Dermis microvascular lymphatic vessel endothelial cell (primary cell): ENCODE measurements around the gene ALG6. TPM values are rescaled to one million over a fixed set of nuclear protein-coding genes. Genes with fewer than 3 reads are reported as not detected.
"Not testable (repeated sequence)": the region's sequence is repeated elsewhere in the genome, so short reads cannot be mapped to it uniquely, and the experiment has no call there.

Experiments used
- DNase-seq, 2 donors: peaks; one replicate each; pipeline versions ENCODE4 v3.0.0 to v3.0.0-alpha.2; 2010; ENCODE audit warnings: low read depth in 2 of 2
- total RNA-seq: library from RNA; depleted of rRNA; stranded (reverse); fragments of >200 nt; gene quantifications from 2 replicates; pipeline ENCODE4 v1.2.1, GENCODE V29; 2014

Gene ALG6
- total RNA-seq, 1 donor from 2014 or later = 14.9 TPM

- DNase-seq = no peak
These were observed 39.3 kb upstream of the ALG6 start for GRCh38 chr1:63328122-63328521.

GRCh38 chr1:63328781-63329180 lies 38.6 kb upstream of the ALG6 start:
- DNase-seq = no peak

DNA sequence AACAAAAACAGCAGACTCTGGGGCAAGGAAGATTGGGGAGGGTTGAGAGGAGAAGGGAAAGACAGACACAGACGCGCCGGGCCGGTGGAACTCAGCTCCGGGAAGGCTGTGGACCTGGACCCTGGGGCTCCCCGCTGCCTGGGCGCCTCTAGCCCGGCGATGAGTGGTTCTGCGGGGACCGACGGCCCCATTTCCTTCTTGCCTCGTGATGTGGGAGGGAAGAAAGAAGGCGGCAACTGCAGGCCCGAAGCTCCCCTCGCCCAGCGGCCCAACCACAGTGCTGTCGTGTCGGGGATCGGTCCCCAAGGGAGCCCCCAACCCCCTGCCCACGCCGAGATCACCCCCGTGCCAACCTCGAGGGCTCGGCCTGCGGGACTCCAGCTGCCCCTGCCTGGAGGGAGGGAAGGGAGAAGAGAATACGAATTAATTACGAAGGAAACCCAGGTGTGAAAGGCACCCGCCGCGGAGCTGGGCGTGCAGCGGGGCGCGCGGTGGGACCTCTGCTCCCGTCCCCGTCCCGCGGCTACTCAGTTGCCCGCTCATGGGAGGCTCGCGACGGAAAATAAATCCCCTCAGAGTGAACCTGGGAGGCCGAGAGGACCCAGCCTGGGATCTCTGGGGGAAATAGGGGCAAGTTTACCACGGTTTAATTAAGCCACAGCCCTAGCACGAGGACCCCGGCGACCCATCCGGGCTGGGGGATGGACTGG lies 37.7 kb upstream of the ALG6 start:
- no peak for DNase-seq

- no peak for DNase-seq
These were observed 37.0 kb upstream of the ALG6 start for GRCh38 chr1:63330331-63330916.

- DNase-seq = no peak
These were observed 25.0 kb upstream of the ALG6 start for GRCh38 chr1:63342402-63342801.

DNA sequence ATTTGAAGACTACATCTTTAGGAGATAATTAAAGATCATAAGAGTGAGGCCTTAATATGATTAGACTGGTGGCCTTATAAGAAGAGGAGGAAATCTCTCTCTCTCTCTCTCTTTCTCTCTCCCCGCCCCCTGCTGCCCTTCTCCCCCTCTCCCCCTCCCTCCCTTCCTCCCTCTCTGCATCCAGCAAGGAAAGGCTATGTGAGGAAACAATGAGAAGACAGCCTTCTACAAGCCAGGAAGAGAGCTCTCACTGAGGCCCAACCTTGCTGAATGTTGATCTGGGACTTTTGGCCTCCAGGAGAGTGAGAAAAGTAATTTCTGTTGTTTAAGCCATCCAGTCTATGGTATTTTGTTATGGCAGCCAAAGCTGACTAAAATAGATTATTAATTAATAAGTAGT lies 23.5 kb upstream of the ALG6 start:
- no peak for DNase-seq

- DNase-seq = no peak
These were observed 17.1 kb upstream of the ALG6 start for GRCh38 chr1:63350320-63350719.

GRCh38 chr1:63352736-63353135 lies 14.7 kb upstream of the ALG6 start:
- DNase-seq = no peak

GRCh38 chr1:63356234-63356633 lies 11.2 kb upstream of the ALG6 start:
- DNase-seq = not testable (repeated sequence)

- no peak for DNase-seq
These were observed 7.9 kb upstream of the ALG6 start for GRCh38 chr1:63359561-63359960.

- no peak for DNase-seq
These were observed 5.4 kb upstream of the ALG6 start for GRCh38 chr1:63362073-63362472.

DNA sequence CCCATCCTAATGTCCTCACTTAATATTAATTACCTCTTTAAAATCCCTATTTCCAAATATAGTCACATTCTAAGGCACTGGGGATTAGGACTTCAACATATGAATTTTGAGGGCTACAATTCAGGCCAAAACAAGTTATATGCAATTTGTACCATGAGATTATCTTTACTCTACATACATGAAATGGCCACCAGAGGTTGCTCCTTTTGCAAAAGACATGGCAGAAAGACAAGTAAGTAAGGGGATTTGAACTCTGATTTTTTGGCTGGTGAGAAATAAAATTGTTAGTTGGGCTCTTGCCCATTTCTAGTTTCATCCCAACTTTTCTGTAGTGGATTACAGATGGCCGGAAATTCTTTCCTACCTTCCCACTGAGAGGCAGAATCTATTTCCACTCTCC lies 4.8 kb upstream of the ALG6 start:
- DNase-seq = no peak

DNA sequence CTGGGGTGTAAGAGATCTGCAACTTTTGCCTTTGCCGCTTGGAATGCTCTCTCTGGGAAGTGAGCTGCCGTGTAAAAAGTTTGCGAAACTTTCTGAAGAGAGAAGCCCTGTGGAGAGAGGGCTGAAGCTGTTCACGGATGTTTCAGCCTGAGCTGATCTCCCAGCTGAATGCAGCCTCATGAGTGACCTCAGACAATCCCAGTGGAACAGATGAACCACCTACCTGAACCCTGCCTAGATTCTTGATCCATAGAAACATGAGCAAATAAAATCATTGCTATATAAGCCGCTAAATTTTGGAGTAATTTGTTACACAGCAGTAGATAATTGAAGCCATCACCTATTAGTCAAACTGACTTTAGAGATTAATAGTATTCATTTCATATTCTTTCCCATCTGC lies 4.4 kb upstream of the ALG6 start:
- DNase-seq = no peak

GRCh38 chr1:63366908-63367214 lies 566 bp upstream of the ALG6 start:
- no peak for DNase-seq

DNA sequence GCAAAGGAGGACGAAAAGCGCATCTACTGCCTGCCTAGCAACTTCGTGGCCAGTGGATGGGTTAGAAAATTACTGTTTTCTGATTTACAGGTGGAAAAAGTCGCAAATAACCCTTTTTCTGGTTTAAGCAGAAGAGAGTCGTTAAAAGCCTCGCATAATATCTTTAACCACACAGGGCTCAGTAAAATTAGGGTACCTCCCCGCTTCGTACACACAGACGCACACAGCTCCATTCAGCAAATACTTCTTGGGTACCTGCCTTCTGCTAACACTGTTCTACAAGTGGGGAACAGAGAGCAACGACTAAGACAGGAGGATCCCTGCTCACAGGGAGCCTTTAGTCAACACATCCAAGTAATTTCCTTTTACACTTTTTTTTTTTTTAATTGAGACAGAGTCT lies 704 bp downstream of the ALG6 start:
- DNase-seq = peak in 1 of 2 donors; percentile 5

GRCh38 chr1:63379583-63379982 lies 12.2 kb downstream of the ALG6 start:
- no peak for DNase-seq

DNA sequence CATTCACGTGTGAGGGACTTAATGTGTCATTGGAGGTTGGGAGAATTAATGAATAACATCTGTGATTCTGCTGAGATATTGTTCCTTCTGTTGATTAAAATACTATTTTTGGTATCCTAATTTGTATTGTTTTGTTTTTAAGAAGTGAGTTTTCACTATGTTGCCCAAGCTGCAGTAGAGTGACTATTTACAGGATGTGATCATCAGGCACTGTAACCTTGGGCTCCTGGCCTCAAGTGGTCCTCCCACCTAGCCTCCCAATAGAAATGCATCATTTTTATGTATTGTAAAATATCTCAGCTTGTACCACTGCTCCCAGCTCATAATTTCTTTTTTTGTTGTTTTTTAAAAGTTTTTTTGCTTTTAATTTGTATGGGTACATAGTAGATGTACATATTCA lies 14.3 kb downstream of the ALG6 start:
- no peak for DNase-seq

GRCh38 chr1:63401945-63402344 lies 34.5 kb downstream of the ALG6 start:
- DNase-seq = no peak

- DNase-seq = no peak
These were observed 36.0 kb downstream of the ALG6 start for GRCh38 chr1:63403386-63403785.

DNA sequence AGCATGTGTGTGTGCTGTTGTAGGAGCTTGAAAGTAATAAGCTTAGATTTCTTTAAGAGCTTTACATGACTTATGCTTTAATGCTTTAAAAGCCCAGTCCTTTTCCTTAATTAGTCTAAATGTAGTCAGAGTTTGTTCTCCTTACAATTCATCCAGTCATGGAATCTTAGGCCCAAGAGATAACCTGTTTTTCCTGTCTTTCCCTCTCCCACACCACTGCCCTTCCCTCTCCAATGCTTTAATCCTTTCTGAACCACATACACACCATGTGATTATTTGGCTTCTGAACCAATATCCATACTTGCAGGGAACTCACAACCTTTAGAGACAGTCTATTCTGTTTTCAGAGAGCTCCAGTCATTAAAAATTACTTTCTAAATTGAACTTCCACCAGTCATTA lies 37.6 kb downstream of the ALG6 start:
- no peak for DNase-seq

- DNase-seq = no peak
These were observed 38.6 kb downstream of the ALG6 start for GRCh38 chr1:63405987-63406386.

GRCh38 chr1:63407002-63407401 lies 39.6 kb downstream of the ALG6 start:
- DNase-seq = no peak

GRCh38 chr1:63408331-63408730 lies 40.9 kb downstream of the ALG6 start:
- no peak for DNase-seq

GRCh38 chr1:63411066-63411465 lies 43.6 kb downstream of the ALG6 start:
- no peak for DNase-seq
